Thyroid gland (tissue), 4 donors: ENCODE results near the gene FRMD4A. TPM values are rescaled to one million over a fixed set of nuclear protein-coding genes. Genes with fewer than 3 reads are reported as not detected.

ENCODE experiments used
- DNase-seq, 2 donors: peaks; one replicate each; pipeline ENCODE4 v3.0.0-alpha.2; 2019
- H3K27ac ChIP-seq, 3 donors: fragments of 200-600 bp; sonication (generic); 1 replicate in 2 of 3; 2 replicates in 1 of 3; pipeline ENCODE4 v1.5.1; 2016 to 2019; ENCODE audit warnings: mild to moderate bottlenecking in 1 of 3, moderate library complexity in 1 of 3
- H3K27me3 ChIP-seq: fragments of 200-600 bp; sonication (generic); one replicate; pipeline ENCODE4 v1.5.1; 2019
- H3K36me3 ChIP-seq, 2 donors: fragments of 200-600 bp; sonication (generic); one replicate each; pipeline ENCODE4 v1.5.1; 2016 to 2019
- H3K4me1 ChIP-seq, 2 donors: fragments of 200-600 bp; sonication (generic); one replicate each; pipeline ENCODE4 v1.5.1; 2017 to 2019
- H3K4me3 ChIP-seq, 3 donors: fragments of 200-600 bp; sonication (generic); replicated peaks in 1 of 3; 1 replicate in 2 of 3; 2 replicates in 1 of 3; pipeline ENCODE4 v1.5.1; 2016; ENCODE audit warnings: mild to moderate bottlenecking in 1 of 3
- H3K9me3 ChIP-seq: fragments of 200-600 bp; sonication (generic); one replicate; pipeline ENCODE4 v1.5.1; 2017
- CTCF ChIP-seq, 6 experiments: fragments of 200-600 bp in 3 of 6; fragments of 450-650 bp in 3 of 6; sonication (generic) in 3 of 6; IDR thresholded peaks; one replicate each; pipeline ENCODE4 v1.5.1; 2016 to 2019; ENCODE audit warnings: antibody characterized with exemption in 6 of 6, mild to moderate bottlenecking in 2 of 6, inconsistent platforms in 1 of 6, moderate library complexity in 1 of 6
- POLR2A ChIP-seq, 2 donors: fragments of 450-650 bp; IDR thresholded peaks; one replicate each; pipeline ENCODE4 v1.6.1; 2017; ENCODE audit warnings: antibody characterized with exemption in 2 of 2, mild to moderate bottlenecking in 2 of 2, moderate library complexity in 1 of 2
- WGBS, 2 donors: methylation state at CpG; one replicate each; pipeline ENCODE4 v1.1.5; 2017; 5-methylcytosine and 5-hydroxymethylcytosine counted together
- intact Hi-C: fragments of 100-400 bp; cut with DNase I; formaldehyde crosslinking; loops from one replicate; pipeline ENCODE4 v1.15.1; 2023
- total RNA-seq, 4 donors: library from RNA; depleted of rRNA; stranded (reverse); fragments of >200 nt; gene quantifications; one replicate each; pipeline ENCODE4 v1.2.3, GENCODE V29; 2016

FRMD4A gene
- total RNA-seq, 4 donors from 2014 or later = 10.6 to 18.6 (median 16.3) TPM

- Histone ChIP-seq H3K4me3 (no peak overlapping the region), H3K4me1 (no peaks in the 10 kb centered on the region), H3K27ac (no peak overlapping the region), H3K36me3 (no peaks in the 10 kb centered on the region), H3K27me3 (no peaks in the 10 kb centered on the region), H3K9me3 (no peaks in the 10 kb centered on the region)
- no peak for DNase-seq
- intact Hi-C loops = no loop called here
- WGBS, 2 donors = no CpG with 5 or more reads among the region's 6 CpGs
- TF ChIP-seq POLR2A (IDR thresholded peaks at IDR 0.05) = no peak
- TF ChIP-seq CTCF (IDR thresholded peaks at IDR 0.05) = no peak
Measured at GRCh38 chr10:13732465-13732881, 598.3 kb downstream of the FRMD4A start.

GRCh38 chr10:13731799-13732198, 598.9 kb downstream of the FRMD4A start:
- Histone ChIP-seq H3K27me3 (no peaks in the 10 kb centered on the region), H3K36me3 (no peaks in the 10 kb centered on the region), H3K4me3 (no peak overlapping the region), H3K27ac (no peak overlapping the region), H3K9me3 (no peaks in the 10 kb centered on the region), H3K4me1 (no peaks in the 10 kb centered on the region)
- 79 to 85% methylated on average over 8 of the region's 8 CpGs for WGBS, 2 donors
- intact Hi-C loops = no loop called here
- TF ChIP-seq POLR2A (IDR thresholded peaks at IDR 0.05) (no peak), CTCF (IDR thresholded peaks at IDR 0.05) (no peak)
- DNase-seq = no peak

GRCh38 chr10:13730956-13731355, 599.8 kb downstream of the FRMD4A start:
- Histone ChIP-seq H3K27ac (no peak overlapping the region), H3K9me3 (no peaks in the 10 kb centered on the region), H3K27me3 (no peaks in the 10 kb centered on the region), H3K4me1 (no peaks in the 10 kb centered on the region), H3K36me3 (no peaks in the 10 kb centered on the region), H3K4me3 (no peak overlapping the region)
- TF ChIP-seq CTCF (IDR thresholded peaks at IDR 0.05) = no peak
- TF ChIP-seq POLR2A (IDR thresholded peaks at IDR 0.05) = no peak
- intact Hi-C loops = no loop called here
- WGBS, 2 donors = 95 to 96% methylated on average over 7 of the region's 7 CpGs
- no peak for DNase-seq

GRCh38 chr10:13730306-13730652, 600.4 kb downstream of the FRMD4A start:
- 86 to 87% methylated on average over 10 of the region's 10 CpGs for WGBS, 2 donors
- Histone ChIP-seq H3K9me3 (no peaks in the 10 kb centered on the region), H3K27me3 (no peaks in the 10 kb centered on the region), H3K36me3 (no peaks in the 10 kb centered on the region), H3K4me1 (no peaks in the 10 kb centered on the region), H3K27ac (no peak overlapping the region), H3K4me3 (no peak overlapping the region)
- intact Hi-C loops = no loop called here
- DNase-seq = no peak
- TF ChIP-seq CTCF (IDR thresholded peaks at IDR 0.05) (no peak), POLR2A (IDR thresholded peaks at IDR 0.05) (no peak)

GRCh38 chr10:13729586-13730305, 601.0 kb downstream of the FRMD4A start:
- Histone ChIP-seq H3K27me3 (no peaks in the 10 kb centered on the region), H3K36me3 (no peaks in the 10 kb centered on the region), H3K4me1 (no peaks in the 10 kb centered on the region), H3K27ac (no peak overlapping the region), H3K4me3 (no peak overlapping the region), H3K9me3 (no peaks in the 10 kb centered on the region)
- DNase-seq = no peak
- no peak for TF ChIP-seq POLR2A (IDR thresholded peaks at IDR 0.05)
- TF ChIP-seq CTCF (IDR thresholded peaks at IDR 0.05) = no peak
- WGBS, 2 donors = 89 to 90% methylated on average over 11 of the region's 11 CpGs
- intact Hi-C loops = no loop called here
